Prostate gland (tissue), 2 donors: ENCODE measurements around the gene RPS27L. TPM values are rescaled to one million over a fixed set of nuclear protein-coding genes. Genes with fewer than 3 reads are reported as not detected.

Experiments used
- DNase-seq: peaks from one replicate; pipeline ENCODE4 v3.0.0-alpha.2; 2019; ENCODE audit warnings: low spot score
- H3K27ac ChIP-seq, 2 donors: fragments of 200-600 bp; sonication (generic); 2 replicates each; pipeline ENCODE4 v1.5.1; 2017 to 2019
- H3K27me3 ChIP-seq: fragments of 200-600 bp; sonication (generic); replicated peaks from 2 replicates; pipeline ENCODE4 v1.5.1; 2019; ENCODE audit not compliant: insufficient read depth
- H3K36me3 ChIP-seq, 2 donors: fragments of 200-600 bp; sonication (generic); 1 replicate in 1 of 2; 2 replicates in 1 of 2; pipeline versions ENCODE4 v1.5.1 to v1.8.1; 2017 to 2019
- H3K4me1 ChIP-seq: fragments of 200-600 bp; sonication (generic); replicated peaks from 2 replicates; pipeline ENCODE4 v1.5.1; 2019
- H3K4me3 ChIP-seq, 2 donors: fragments of 200-600 bp; sonication (generic); 2 replicates each; pipeline ENCODE4 v1.5.1; 2017 to 2019
- H3K9me3 ChIP-seq: fragments of 200-600 bp; sonication (generic); 2 replicates; pipeline ENCODE4 v1.5.1; 2017
- CTCF ChIP-seq, 4 experiments: fragments of 200-600 bp in 2 of 4; fragments of 450-650 bp in 2 of 4; sonication (generic) in 2 of 4; IDR thresholded peaks; 1 replicate in 3 of 4; 2 replicates in 1 of 4; pipeline ENCODE4 v1.5.1; 2016 to 2019; ENCODE audit warnings: antibody characterized with exemption in 4 of 4, mild to moderate bottlenecking in 2 of 4, moderate library complexity in 2 of 4
- POLR2A ChIP-seq: fragments of 450-650 bp; IDR thresholded peaks from one replicate; pipeline ENCODE4 v1.6.1; 2016; ENCODE audit warnings: antibody characterized with exemption, mild to moderate bottlenecking
- POLR2AphosphoS5 ChIP-seq: sonication (generic); formaldehyde crosslinking; IDR thresholded peaks from one replicate; pipeline ENCODE4 v1.6.1; 2017; ENCODE audit warnings: antibody characterized with exemption
- WGBS: methylation state at CpG from one replicate; pipeline ENCODE4 v1.1.5; 2018; 5-methylcytosine and 5-hydroxymethylcytosine counted together
- intact Hi-C: fragments of 100-400 bp; cut with DNase I; formaldehyde crosslinking; loops from one replicate; pipeline ENCODE4 v1.14.2; 2022
- total RNA-seq, 2 donors: library from RNA; depleted of rRNA; stranded (reverse); fragments of >200 nt; gene quantifications; one replicate each; pipeline ENCODE4 v1.1.0, GENCODE V29; 2016

The RPS27L gene
- total RNA-seq, 2 donors from 2014 or later: 49.2 to 102 TPM

GRCh38 chr15:63189941-63190768 is 32.9 kb upstream of the RPS27L start:
- H3K27me3 ChIP-seq: no peaks in the 10 kb centered on the region
- no peak for DNase-seq
- TF ChIP-seq POLR2A: no peak
- H3K27ac ChIP-seq: peak overlapping the region; percentile 87 to 88
- 14% methylated on average over 10 of the region's 10 CpGs for WGBS
- H3K9me3 ChIP-seq: no peaks in the 10 kb centered on the region
- H3K4me1 ChIP-seq: no peaks in the 10 kb centered on the region
- intact Hi-C loops: loop anchor here (2.0 kb wide), 1 partner anchor 87 kb away; the partner anchor contains the start of gene APH1B
- H3K36me3 ChIP-seq: no peaks in the 10 kb centered on the region
- peak overlapping the region; percentile 75 to 82 for H3K4me3 ChIP-seq

- under 1% methylated on average over 63 of the region's 77 CpGs for WGBS
- Histone ChIP-seq H3K4me3 (peak within 1 kb of the TSS; percentile 75 to 82), H3K27me3 (no peaks in the 10 kb centered on the region), H3K27ac (peak within 1 kb of the TSS; percentile 87 to 88), H3K4me1 (no peaks in the 10 kb centered on the region), H3K9me3 (no peaks in the 10 kb centered on the region), H3K36me3 (no peaks in the 10 kb centered on the region)
- DNase-seq: peak; percentile 97
- peak; percentile 83 for TF ChIP-seq POLR2AphosphoS5
- TF ChIP-seq POLR2A: peak; percentile 66
- TF ChIP-seq CTCF (IDR thresholded peaks at IDR 0.05): peak in 3 of 4 experiments; percentile 24 to 27 (median 24)
- intact Hi-C loops: loop anchor here (2.0 kb wide), 1 partner anchor 88 kb away; the partner anchor contains the start of gene APH1B
Observed at GRCh38 chr15:63188926-63189871, 31.9 kb upstream of the RPS27L start, which contains the start of gene RAB8B. TSS of gene RAB8B (plus strand) at chr15:63189606. CDS start at chr15:63189625, 19 bp downstream.

GRCh38 chr15:63188247-63188925 is 31.1 kb upstream of the RPS27L start:
- TF ChIP-seq POLR2AphosphoS5 (no peak), POLR2A (no peak), CTCF (IDR thresholded peaks at IDR 0.05) (no peak)
- Histone ChIP-seq H3K27ac (peak overlapping the region; percentile 47 to 88), H3K27me3 (no peaks in the 10 kb centered on the region), H3K4me3 (peak overlapping the region; percentile 75 to 82), H3K36me3 (no peaks in the 10 kb centered on the region), H3K9me3 (no peaks in the 10 kb centered on the region), H3K4me1 (no peaks in the 10 kb centered on the region)
- DNase-seq: no peak
- 38% methylated on average over 10 of the region's 10 CpGs for WGBS
- intact Hi-C loops: loop anchor here (2.0 kb wide), 1 partner anchor 88 kb away; the partner anchor contains the start of gene APH1B

DNA sequence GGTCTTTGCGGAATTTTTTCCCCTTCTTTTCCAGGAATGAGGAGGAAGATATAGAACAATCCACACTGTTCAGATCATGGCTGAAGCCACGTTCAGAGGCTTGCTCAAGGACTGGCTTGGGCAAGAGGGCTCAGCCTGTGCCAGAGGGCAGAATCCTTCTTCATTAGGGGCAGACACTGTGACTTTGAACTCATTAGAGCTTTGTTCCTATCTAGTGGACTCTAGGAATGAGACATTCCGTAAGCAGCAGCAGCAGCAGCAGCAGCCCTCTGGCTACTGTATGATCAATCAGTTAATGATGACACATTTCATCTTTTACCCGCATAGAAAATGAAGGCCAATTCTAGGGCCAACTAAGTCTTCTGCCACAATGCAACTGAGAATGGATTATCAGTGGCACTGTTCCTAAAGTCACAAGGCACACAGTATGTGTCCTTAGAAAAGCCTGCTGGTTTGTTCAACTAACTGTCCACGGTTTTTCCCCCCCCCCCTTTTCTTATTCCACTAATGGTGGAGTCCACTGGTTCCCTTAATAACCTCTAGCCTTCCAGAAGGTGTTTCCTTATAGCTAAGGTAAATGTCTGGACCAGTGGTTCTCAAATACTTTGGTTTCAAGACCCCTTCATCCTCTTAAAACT is 30.4 kb upstream of the RPS27L start:
- WGBS: 86% methylated on average over 5 of the region's 5 CpGs
- TF ChIP-seq CTCF (IDR thresholded peaks at IDR 0.05): no peak
- no peak for TF ChIP-seq POLR2AphosphoS5
- TF ChIP-seq POLR2A: no peak
- H3K27me3 ChIP-seq: no peaks in the 10 kb centered on the region
- H3K27ac ChIP-seq: no peak overlapping the region
- H3K36me3 ChIP-seq: no peaks in the 10 kb centered on the region
- no peak for DNase-seq
- H3K9me3 ChIP-seq: no peaks in the 10 kb centered on the region
- H3K4me1 ChIP-seq: no peaks in the 10 kb centered on the region
- no peak overlapping the region for H3K4me3 ChIP-seq
- intact Hi-C loops: loop anchor here (2.0 kb wide), 1 partner anchor 89 kb away; the partner anchor contains the start of gene APH1B
